Lower lobe of right lung (tissue), 2 donors: Measurements from ENCODE around the gene BCAS2. TPM values are rescaled to one million over a fixed set of nuclear protein-coding genes. Genes with fewer than 3 reads are reported as not detected.

Experiments used
- ATAC-seq, 2 donors: fragments of 200-7000 bp; cut with Tn5 transposase; one replicate each; pipeline ENCODE4 v1.9.1; 2020 to 2022; ENCODE audit warnings: mild to moderate bottlenecking in 2 of 2, moderate library complexity in 2 of 2
- DNase-seq: peaks from one replicate; pipeline ENCODE4 v3.0.0-alpha.2; 2020
- H3K27ac ChIP-seq: fragments of 200-600 bp; one replicate; pipeline ENCODE4 v1.8.0; 2022
- H3K27me3 ChIP-seq: fragments of 200-600 bp; one replicate; pipeline ENCODE4 v1.8.0; 2022; ENCODE audit warnings: low read depth
- H3K36me3 ChIP-seq: fragments of 200-600 bp; one replicate; pipeline ENCODE4 v1.8.0; 2022; ENCODE audit warnings: mild to moderate bottlenecking
- H3K4me1 ChIP-seq: fragments of 200-600 bp; one replicate; pipeline ENCODE4 v1.8.0; 2022
- H3K4me3 ChIP-seq: fragments of 200-600 bp; one replicate; pipeline ENCODE4 v1.8.0; 2022; ENCODE audit warnings: mild to moderate bottlenecking
- H3K9me3 ChIP-seq: fragments of 200-600 bp; one replicate; pipeline ENCODE4 v1.8.0; 2022
- intact Hi-C: fragments of 100-400 bp; cut with DNase I; formaldehyde crosslinking; loops from one replicate; pipeline ENCODE4 v1.11.0; 2022
- total RNA-seq: library from RNA; stranded (reverse); fragmentation: NEBNext Ultra II Directional; extraction: Animal tissue kit (Norgen Biotek cat#: 25700); gene quantifications from one replicate; pipeline ENCODE4 v1.2.1, GENCODE V29; 2021
- TF ChIP-seq, protein P1 (sequence below): fragments of 200-600 bp; IDR thresholded peaks from one replicate; pipeline ENCODE4 v1.8.0; 2022; ENCODE audit warnings: antibody characterized with exemption, mild to moderate bottlenecking
- donor health status: DM: no; HTN: yes; CAD: no; lungs with severe emphysema.

BCAS2 gene
- total RNA-seq, 1 donor from 2014 or later, result 24.1 TPM

DNA sequence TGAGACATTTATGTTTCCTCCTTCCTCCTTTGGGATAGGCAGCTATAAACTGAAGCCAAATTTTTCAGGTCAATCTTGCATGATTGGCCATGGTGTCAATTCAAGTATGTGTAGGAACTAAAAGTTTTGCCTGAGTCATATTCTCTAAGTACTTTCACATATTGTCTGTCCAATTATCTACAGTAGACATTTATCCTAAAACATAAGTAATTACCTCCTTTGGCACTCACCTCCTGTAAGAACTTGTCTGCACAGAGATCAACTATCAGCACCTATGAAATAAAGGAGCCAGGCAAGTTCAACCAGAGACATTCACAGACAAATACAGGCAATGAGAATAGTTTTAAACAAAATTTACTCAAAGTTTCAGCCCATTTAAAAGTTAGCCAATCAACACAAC is 14.2 kb upstream of the BCAS2 start:
- Histone ChIP-seq H3K36me3 (peaks cover 50% of the 10 kb centered on the region), H3K27me3 (no peaks in the 10 kb centered on the region), H3K4me1 (no peaks in the 10 kb centered on the region), H3K27ac (no peak overlapping the region), H3K4me3 (no peak overlapping the region), H3K9me3 (no peaks in the 10 kb centered on the region)
- intact Hi-C loops, result no loop called here
- no peak for DNase-seq
- TF ChIP-seq, protein P1, sequence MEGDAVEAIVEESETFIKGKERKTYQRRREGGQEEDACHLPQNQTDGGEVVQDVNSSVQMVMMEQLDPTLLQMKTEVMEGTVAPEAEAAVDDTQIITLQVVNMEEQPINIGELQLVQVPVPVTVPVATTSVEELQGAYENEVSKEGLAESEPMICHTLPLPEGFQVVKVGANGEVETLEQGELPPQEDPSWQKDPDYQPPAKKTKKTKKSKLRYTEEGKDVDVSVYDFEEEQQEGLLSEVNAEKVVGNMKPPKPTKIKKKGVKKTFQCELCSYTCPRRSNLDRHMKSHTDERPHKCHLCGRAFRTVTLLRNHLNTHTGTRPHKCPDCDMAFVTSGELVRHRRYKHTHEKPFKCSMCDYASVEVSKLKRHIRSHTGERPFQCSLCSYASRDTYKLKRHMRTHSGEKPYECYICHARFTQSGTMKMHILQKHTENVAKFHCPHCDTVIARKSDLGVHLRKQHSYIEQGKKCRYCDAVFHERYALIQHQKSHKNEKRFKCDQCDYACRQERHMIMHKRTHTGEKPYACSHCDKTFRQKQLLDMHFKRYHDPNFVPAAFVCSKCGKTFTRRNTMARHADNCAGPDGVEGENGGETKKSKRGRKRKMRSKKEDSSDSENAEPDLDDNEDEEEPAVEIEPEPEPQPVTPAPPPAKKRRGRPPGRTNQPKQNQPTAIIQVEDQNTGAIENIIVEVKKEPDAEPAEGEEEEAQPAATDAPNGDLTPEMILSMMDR, result no peak
- ATAC-seq, result no peak

DNA sequence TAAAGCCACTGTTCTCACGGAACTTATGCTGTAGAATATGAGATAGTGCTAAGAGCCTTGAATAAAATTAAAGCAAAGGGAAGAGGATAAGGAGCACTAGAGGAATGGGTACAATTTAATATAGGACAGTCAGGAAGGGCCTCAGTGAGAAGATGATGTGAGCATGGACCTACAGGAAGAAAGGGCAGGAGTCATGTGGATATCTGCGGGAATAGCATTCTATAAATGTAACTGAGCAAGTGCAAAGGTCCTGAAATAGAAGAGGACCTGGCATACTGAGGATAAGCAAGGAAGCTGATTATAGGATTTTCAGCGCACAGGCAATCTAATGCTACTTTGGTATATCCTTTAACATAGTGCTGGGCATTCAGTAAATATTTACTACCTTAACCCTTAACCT is 12.6 kb upstream of the BCAS2 start:
- no peaks in the 10 kb centered on the region for H3K4me1 ChIP-seq
- intact Hi-C loops, result no loop called here
- TF ChIP-seq, protein P1, result no peak
- ATAC-seq (no peak), DNase-seq (no peak)
- H3K27ac ChIP-seq, result no peak overlapping the region
- H3K9me3 ChIP-seq, result no peaks in the 10 kb centered on the region
- H3K27me3 ChIP-seq, result no peaks in the 10 kb centered on the region
- peaks cover 35% of the 10 kb centered on the region for H3K36me3 ChIP-seq
- no peak overlapping the region for H3K4me3 ChIP-seq

DNA sequence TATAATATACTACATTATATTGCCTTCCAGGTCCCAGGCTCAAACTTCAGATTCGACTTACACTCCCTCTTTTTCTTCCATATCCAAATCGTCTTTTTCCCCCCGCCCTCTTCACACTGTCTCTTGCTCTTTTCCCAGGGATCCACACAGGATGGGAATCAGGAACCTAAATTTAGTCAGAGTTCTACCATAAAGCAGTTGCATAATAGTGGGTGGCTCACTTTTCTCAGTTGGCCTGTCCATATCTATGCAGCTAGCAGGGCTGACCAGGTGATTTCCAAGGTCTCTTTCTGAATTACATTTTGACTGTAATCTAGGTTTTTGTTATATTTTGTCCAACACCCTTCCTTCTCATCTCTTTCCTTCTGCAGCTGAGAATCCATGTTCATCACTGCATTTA is 7.7 kb upstream of the BCAS2 start:
- TF ChIP-seq, protein P1, result no peak
- Histone ChIP-seq H3K9me3 (no peaks in the 10 kb centered on the region), H3K4me1 (no peaks in the 10 kb centered on the region), H3K27ac (no peak overlapping the region), H3K4me3 (no peak overlapping the region), H3K36me3 (peaks cover 20% of the 10 kb centered on the region), H3K27me3 (no peaks in the 10 kb centered on the region)
- no peak for ATAC-seq
- no peak for DNase-seq
- intact Hi-C loops, result no loop called here

DNA sequence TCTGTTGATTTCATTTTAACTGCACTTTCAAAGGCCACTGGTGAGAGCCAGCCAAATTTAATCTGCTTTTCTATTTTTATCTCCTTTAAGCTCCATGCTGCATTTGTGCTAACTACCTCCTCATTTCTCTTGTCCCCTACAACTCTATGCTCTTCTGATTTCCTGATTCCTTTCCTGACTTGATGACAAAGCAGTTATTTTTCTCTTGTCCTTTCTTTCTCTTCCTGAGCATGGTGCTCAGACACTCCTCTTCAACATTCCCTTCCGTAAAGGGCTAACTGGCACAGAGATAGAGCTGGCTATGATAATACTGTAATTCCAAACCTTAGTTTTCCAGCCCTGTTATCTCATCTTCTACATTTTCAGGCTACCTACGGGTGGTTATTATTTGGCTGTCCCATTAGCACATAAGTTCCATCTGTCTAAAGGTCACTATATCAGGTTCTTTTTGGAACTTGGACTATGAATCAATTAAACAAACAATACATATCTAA is 6.8 kb upstream of the BCAS2 start:
- intact Hi-C loops, result no loop called here
- peaks cover 11% of the 10 kb centered on the region for H3K36me3 ChIP-seq
- H3K27me3 ChIP-seq, result no peaks in the 10 kb centered on the region
- no peak overlapping the region for H3K27ac ChIP-seq
- no peak for ATAC-seq
- H3K9me3 ChIP-seq, result no peaks in the 10 kb centered on the region
- DNase-seq, result no peak
- TF ChIP-seq, protein P1, result no peak
- no peak overlapping the region for H3K4me3 ChIP-seq
- no peaks in the 10 kb centered on the region for H3K4me1 ChIP-seq

DNA sequence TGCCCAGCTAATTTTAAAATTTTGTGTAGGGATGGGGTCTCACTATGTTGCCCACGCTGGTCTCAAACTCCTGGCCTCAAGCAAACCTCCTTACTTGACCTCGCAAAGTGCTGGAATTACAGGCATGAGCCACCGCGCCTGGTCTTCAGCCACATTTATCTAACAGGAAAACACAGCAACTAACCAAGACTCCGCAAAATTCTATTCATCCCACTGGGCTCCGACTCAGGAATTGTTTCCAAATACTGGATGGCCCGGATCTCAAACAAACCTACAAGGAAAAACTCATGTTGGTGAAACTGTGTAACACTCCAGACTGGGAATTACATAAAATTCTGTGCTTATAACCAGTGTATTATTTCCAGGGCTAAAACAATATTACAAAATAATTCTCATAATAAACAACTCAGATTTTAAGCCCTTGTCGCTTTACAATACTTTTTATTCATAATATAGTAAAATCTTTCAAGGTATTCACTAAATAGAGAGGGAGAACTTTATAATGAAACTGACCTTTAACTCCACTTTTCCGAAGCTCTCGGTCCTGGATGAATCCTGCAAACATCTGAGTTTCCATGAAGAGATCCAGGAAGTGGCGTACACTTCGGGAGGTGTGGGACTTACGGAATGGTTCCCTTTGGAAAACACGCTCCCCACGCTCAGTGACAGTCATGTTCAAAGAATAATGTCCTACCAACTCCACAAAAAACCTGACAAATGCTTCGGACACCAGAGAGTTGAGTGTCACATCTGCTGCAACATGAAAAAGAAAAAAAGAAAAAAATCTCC is 6.0 kb upstream of the BCAS2 start:
- H3K9me3 ChIP-seq, result no peaks in the 10 kb centered on the region
- intact Hi-C loops, result no loop called here
- no peak overlapping the region for H3K27ac ChIP-seq
- TF ChIP-seq, protein P1, result no peak
- no peak overlapping the region for H3K4me3 ChIP-seq
- peaks cover under 1% of the 10 kb centered on the region for H3K4me1 ChIP-seq
- ATAC-seq (no peak), DNase-seq (no peak)
- H3K36me3 ChIP-seq, result peaks cover 3% of the 10 kb centered on the region
- H3K27me3 ChIP-seq, result no peaks in the 10 kb centered on the region
